ENCODE results near the gene ZNF280A.
"Not testable (repeated sequence)": the region's sequence is repeated elsewhere in the genome, so short reads cannot be mapped to it uniquely, and the experiment has no call there.

Gene ZNF280A

DNA sequence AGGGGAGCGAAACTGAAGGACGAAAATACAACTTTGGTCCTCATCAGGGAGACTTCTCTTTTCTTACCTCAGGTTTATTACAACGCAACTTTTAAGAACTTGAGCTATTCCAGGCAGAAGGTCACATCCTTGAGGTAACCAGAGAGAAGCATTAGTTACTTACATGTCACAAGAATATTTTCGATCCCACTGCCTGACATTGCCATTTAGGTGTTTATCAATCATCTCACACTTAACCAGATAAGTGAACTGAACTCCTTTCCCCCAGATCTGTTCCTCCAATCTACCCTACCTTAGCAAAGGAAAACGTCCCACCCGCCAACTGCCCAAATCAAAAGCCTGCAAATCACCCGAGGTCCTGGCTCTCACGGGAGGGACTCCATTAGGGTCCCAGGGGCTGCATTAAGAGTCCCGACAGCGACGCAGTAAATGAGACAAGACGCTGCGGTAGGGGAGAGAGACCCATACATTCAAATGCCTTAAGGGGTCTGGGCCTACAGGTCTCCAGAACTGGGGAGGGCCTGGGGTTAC, 12.3 kb downstream of the ZNF280A start:
- TF ChIP-seq, protein P1, sequence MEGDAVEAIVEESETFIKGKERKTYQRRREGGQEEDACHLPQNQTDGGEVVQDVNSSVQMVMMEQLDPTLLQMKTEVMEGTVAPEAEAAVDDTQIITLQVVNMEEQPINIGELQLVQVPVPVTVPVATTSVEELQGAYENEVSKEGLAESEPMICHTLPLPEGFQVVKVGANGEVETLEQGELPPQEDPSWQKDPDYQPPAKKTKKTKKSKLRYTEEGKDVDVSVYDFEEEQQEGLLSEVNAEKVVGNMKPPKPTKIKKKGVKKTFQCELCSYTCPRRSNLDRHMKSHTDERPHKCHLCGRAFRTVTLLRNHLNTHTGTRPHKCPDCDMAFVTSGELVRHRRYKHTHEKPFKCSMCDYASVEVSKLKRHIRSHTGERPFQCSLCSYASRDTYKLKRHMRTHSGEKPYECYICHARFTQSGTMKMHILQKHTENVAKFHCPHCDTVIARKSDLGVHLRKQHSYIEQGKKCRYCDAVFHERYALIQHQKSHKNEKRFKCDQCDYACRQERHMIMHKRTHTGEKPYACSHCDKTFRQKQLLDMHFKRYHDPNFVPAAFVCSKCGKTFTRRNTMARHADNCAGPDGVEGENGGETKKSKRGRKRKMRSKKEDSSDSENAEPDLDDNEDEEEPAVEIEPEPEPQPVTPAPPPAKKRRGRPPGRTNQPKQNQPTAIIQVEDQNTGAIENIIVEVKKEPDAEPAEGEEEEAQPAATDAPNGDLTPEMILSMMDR (conservative IDR thresholded peaks at IDR 0.05; ENCODE audit: low read depth) = no peak
- DNase-seq (ENCODE audit: low spot score) = no peak
- POLR2A ChIA-PET (ENCODE audit: low non-redundant PET) = no interaction called here
- H3K27ac ChIP-seq = peak overlapping the region; percentile 22
- CTCF ChIA-PET = interaction anchor here (0.6 to 1.6 kb wide), 2 partner anchors 24 to 363 kb away, joined by 3 to 9 read pairs; no protein-coding TSS in a partner anchor

DNA sequence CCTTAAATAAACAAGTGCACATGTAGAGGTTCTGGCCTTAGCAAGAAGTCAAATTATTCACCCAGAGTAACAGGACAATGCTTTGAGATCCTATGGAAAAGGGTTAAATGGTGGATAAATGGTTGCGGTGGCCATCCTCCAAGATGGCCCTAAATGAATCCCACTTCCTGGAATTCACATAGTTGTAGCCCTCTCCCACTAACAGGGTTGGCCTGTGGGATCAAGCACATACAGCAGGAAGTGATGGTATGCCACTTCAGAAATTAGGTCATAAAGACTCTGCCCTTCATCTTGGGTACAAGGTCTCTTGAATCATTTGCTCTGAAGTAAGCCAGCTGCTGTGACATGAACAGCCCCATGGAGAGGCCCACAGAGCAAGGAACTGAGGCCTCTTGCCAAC, 13.3 kb downstream of the ZNF280A start:
- ChIA-PET CTCF (no interaction called here), POLR2A (ENCODE audit: low non-redundant PET) (no interaction called here)
- no peak overlapping the region for H3K27ac ChIP-seq
- DNase-seq (ENCODE audit: low spot score) = no peak
- TF ChIP-seq, protein P1 (conservative IDR thresholded peaks at IDR 0.05; ENCODE audit: low read depth) = no peak

DNA sequence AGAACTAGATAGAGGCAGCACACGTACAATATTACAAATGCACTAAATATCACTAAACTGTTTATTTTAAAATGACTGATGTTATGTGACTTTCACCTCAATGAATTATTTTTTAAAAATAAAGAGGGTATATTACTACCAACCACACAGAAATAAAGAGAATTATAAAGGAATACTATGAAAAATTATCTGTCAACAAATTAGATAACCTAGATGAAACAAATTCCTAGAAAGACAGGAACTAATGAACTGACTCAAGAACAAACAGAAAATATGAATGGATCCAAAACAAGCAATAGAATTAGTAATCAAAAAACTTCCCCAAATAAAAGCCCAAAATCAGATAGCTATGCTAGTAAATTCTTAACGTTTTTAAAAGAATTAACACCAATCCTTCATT, 21.8 kb downstream of the ZNF280A start:
- DNase-seq (ENCODE audit: low spot score) = no peak
- ChIA-PET CTCF (interaction anchor here (0.6 kb wide), 1 partner anchor 1041 kb away, joined by 3 read pairs; no protein-coding TSS in a partner anchor), POLR2A (ENCODE audit: low non-redundant PET) (no interaction called here)
- TF ChIP-seq, protein P1 (conservative IDR thresholded peaks at IDR 0.05; ENCODE audit: low read depth) = no peak
- no peak overlapping the region for H3K27ac ChIP-seq

DNA sequence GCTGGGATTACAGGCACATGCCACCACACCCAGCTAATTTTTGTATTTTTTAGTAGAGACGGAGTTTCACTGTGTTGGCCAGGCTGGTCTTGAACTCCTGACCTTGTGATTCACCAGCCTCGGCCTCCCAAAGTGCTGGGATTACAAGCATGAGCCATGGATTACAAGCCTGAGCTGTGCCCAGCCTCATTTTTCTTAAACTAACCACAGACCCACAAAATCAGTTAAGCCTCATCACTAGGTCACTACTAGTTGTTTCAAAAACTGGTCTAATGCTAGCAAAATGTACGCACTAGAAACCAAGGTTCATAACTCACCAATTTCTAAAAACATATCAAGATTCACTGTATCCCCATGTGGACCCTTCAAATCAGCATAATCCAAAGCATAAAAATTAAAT, 28.5 kb downstream of the ZNF280A start:
- CTCF ChIA-PET = interaction anchor here (0.6 kb wide), 1 partner anchor 754 kb away, joined by 3 read pairs; no protein-coding TSS in a partner anchor
- POLR2A ChIA-PET (ENCODE audit: low non-redundant PET); DNase-seq (ENCODE audit: low spot score); H3K27ac ChIP-seq: not testable (repeated sequence)

DNA sequence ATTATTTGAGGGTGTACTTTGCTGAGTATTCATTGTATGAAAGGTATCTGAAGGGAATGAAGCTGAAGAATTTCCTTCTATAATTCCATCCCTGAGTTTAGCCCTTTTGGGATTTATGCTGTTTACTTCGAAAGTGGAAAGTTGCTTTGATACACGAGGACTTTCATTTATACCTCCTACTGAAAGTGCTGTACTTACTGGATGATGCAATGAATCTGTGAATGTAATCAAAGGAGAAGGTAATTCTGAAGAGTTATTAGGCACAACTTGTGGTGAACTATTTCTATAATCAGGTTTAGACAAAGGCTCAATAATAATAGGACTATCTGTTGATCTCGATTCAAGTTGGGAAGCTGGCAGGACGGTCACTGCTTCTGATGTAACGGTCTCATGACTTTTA, 31.3 kb downstream of the ZNF280A start:
- ChIA-PET CTCF (no interaction called here), POLR2A (ENCODE audit: low non-redundant PET) (no interaction called here)
- H3K27ac ChIP-seq = no peak overlapping the region
- DNase-seq (ENCODE audit: low spot score) = no peak
- TF ChIP-seq, protein P1 (conservative IDR thresholded peaks at IDR 0.05; ENCODE audit: low read depth) = no peak

DNA sequence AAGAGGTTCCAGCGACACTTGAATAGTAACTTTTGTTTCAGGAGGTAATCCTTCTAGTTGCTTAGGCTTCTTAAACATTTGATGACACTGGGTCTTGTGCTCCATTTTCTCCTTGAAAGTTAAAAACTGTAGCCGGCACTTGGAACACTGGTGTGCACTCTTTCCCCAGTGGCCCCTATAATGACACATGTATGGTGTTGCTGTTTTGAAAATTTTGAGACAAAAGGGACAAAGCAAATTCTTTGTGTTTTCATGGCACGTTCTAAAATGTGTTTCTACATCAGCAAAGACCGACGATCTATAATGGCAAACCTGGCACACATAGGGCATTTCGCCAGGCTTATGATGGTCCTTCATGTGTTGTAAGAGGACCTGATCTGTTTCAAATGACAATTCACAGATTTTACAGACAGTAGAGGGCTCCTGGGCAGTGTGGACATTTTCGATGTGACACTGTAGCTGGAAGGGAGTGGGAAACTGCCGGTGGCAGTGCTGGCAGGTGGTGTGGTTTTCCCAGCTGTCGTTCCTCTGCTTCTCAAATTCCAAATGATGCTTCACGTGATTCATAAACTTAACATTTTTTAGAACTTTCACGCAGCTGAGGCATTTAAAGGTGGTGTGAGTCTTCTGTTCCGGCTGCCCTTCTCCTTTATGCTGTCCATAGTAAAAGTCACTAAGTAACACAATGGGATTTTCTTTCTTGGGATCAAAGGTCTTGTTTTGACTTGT, 32.0 kb downstream of the ZNF280A start:
- TF ChIP-seq, protein P1 (conservative IDR thresholded peaks at IDR 0.05; ENCODE audit: low read depth) = no peak
- DNase-seq (ENCODE audit: low spot score) = no peak

DNA sequence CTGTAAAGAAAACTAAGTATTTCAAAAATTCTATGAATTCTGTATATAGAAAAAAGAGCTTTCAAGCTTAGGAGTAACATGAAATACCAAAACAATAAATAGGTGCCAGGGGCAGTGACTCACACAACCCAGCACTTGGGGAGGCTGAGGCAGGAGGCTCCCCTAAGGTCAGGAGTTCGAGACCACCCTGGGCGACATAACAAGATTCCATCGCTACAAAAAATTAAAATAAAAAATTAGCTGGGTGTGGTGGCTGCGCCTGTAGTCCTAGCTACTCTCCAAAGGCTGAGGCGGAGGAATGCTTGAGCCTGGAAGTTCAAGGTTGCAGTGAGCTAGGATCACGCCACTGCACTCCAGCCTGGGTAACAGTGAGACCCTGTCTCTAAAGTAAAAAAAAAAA, 33.0 kb downstream of the ZNF280A start:
- TF ChIP-seq, protein P1 (conservative IDR thresholded peaks at IDR 0.05; ENCODE audit: low read depth) = no peak
- POLR2A ChIA-PET (ENCODE audit: low non-redundant PET) = no interaction called here
- DNase-seq (ENCODE audit: low spot score) = no peak
- H3K27ac ChIP-seq = no peak overlapping the region
- CTCF ChIA-PET = interaction anchor here (0.7 to 0.8 kb wide), 2 partner anchors 11 to 283 kb away, joined by 3 read pairs; no protein-coding TSS in a partner anchor

More for the DNA sequence above, 32.0 kb downstream of the ZNF280A start:
- H3K27ac ChIP-seq = no peak overlapping the region
- CTCF ChIA-PET = no interaction called here
- POLR2A ChIA-PET (ENCODE audit: low non-redundant PET) = no interaction called here
